Astrocyte (in vitro differentiated cells and primary cell): Measurements from ENCODE around the gene KDM4B. TPM values are rescaled to one million over a fixed set of nuclear protein-coding genes. Genes with fewer than 3 reads are reported as not detected.

Experiments used
- DNase-seq: peaks from one replicate; pipeline ENCODE4 v3.0.0-alpha.2; 2010; ENCODE audit warnings: low read depth
- FAIRE-seq: peaks from 2 replicates; lab custom pipeline; 2011; peaks lifted over from hg19 to GRCh38; lab: Jason Lieb, UNC
- H2AFZ ChIP-seq: 2 replicates; pipeline ENCODE4 v1.6.0; 2012; ENCODE audit warnings: low read depth, low read length, inconsistent platforms
- H3K27ac ChIP-seq: 2 replicates; pipeline ENCODE4 v1.5.1; 2011; ENCODE audit warnings: low read depth, low read length, inconsistent platforms
- H3K27me3 ChIP-seq: 2 replicates; pipeline ENCODE4 v1.6.0; 2011; ENCODE audit warnings: low read length, inconsistent platforms; ENCODE audit not compliant: insufficient read depth
- H3K36me3 ChIP-seq: 2 replicates; pipeline ENCODE4 v1.5.1; 2011; ENCODE audit warnings: low read length, inconsistent platforms; ENCODE audit not compliant: insufficient read depth
- H3K4me1 ChIP-seq: 2 replicates; pipeline ENCODE4 v1.5.1; 2011; ENCODE audit warnings: low read length, inconsistent platforms; ENCODE audit not compliant: insufficient read depth
- H3K4me2 ChIP-seq: 2 replicates; pipeline ENCODE4 v1.6.0; 2012; ENCODE audit warnings: low read length, inconsistent platforms
- H3K4me3 ChIP-seq: 2 replicates; pipeline ENCODE4 v1.5.1; 2011; ENCODE audit warnings: low read depth, mild to moderate bottlenecking, low read length, inconsistent platforms; ENCODE audit not compliant: insufficient read depth
- H3K79me2 ChIP-seq: 2 replicates; pipeline ENCODE4 v1.6.0; 2012; ENCODE audit warnings: mild to moderate bottlenecking, low read length, inconsistent platforms; ENCODE audit not compliant: insufficient read depth
- H3K9ac ChIP-seq: 2 replicates; pipeline ENCODE4 v1.6.0; 2012; ENCODE audit warnings: mild to moderate bottlenecking, low read length, inconsistent platforms
- H3K9me3 ChIP-seq: 2 replicates; pipeline ENCODE4 v1.5.1; 2012; ENCODE audit warnings: low read depth, mild to moderate bottlenecking, low read length, inconsistent platforms; ENCODE audit not compliant: insufficient read depth
- H4K20me1 ChIP-seq: 2 replicates; pipeline ENCODE4 v1.6.0; 2012; ENCODE audit warnings: low read length, inconsistent platforms; ENCODE audit not compliant: insufficient read depth
- H3K27ac Mint-ChIP-seq: one replicate; pipeline ENCODE4 v1.8.0; 2021; ENCODE audit warnings: mild to moderate bottlenecking, mixed read lengths; ENCODE audit not compliant: unreplicated experiment
- H3K27me3 Mint-ChIP-seq: one replicate; pipeline ENCODE4 v1.8.0; 2021; ENCODE audit warnings: low read depth, mixed read lengths; ENCODE audit not compliant: unreplicated experiment
- H3K36me3 Mint-ChIP-seq: one replicate; pipeline ENCODE4 v1.8.0; 2021; ENCODE audit warnings: low read depth, mixed read lengths; ENCODE audit not compliant: unreplicated experiment
- H3K4me1 Mint-ChIP-seq: one replicate; pipeline ENCODE4 v1.8.0; 2021; ENCODE audit warnings: low read depth, mixed read lengths; ENCODE audit not compliant: unreplicated experiment
- H3K4me3 Mint-ChIP-seq: one replicate; pipeline ENCODE4 v1.8.0; 2021; ENCODE audit warnings: mild to moderate bottlenecking, moderate library complexity, mixed read lengths; ENCODE audit not compliant: unreplicated experiment
- H3K9me3 Mint-ChIP-seq: one replicate; pipeline ENCODE4 v1.8.0; 2021; ENCODE audit warnings: mild to moderate bottlenecking, mixed read lengths; ENCODE audit not compliant: unreplicated experiment
- EZH2 ChIP-seq: IDR thresholded peaks from 2 replicates; pipeline ENCODE4 v1.6.1; 2012; ENCODE audit warnings: mild to moderate bottlenecking, low read length, inconsistent platforms; ENCODE audit not compliant: insufficient read depth
- total RNA-seq: library from RNA; stranded (reverse); gene quantifications from 2 replicates; pipeline ENCODE4 v1.2.1, GENCODE V29; 2021
- TF ChIP-seq, protein P1 (sequence below): IDR thresholded peaks from 2 replicates; pipeline ENCODE4 v1.5.1; 2011; ENCODE audit warnings: low read depth, mild to moderate bottlenecking, inconsistent platforms, low read length, moderate library complexity; ENCODE audit not compliant: insufficient read depth

Gene KDM4B
- total RNA-seq, 1 donor from 2014 or later = 55.2 TPM

DNA sequence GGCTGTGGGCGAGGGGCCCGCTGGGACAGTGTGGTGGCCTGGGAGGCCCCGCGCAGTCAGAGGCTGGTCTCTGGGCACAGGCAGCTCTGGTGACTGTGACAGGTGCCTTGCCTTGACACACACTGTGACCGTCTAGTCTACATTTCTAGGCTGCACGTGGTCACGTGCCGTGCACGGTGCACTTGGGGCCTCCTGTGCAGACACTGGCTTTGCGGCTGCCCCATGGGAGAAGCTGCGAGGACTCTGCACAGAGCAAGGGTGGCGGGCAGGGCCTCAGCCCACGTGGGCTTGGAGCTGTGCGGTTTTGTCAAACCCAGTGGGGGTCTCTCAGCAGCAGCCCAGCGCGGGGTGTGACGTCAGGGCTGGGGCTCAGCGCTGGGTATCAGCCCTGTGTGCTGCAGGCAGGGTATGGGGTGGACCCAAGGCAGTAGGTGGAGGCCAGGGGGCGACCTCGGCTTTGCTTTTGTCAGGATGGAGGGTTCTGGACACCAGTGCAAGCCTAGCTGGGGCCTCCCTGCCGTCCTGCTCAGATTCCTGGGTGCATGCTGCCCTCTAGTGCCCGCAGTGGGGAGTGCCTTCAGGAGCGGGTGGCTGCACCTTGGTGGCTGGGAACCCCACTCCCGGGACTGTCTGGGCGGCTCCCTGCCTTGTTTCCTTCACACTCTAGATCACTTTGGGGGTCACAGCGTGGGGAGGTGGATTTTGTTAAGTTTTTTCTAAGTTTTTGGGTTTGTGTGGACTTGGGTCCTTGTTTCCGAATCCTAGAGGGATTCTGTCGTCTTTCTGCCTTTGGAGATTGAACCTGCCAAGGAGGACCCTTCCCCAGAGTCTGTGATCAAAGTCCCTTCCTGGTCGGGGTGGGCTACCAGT is 62.6 kb downstream of the KDM4B start:
- TF ChIP-seq, protein P1, sequence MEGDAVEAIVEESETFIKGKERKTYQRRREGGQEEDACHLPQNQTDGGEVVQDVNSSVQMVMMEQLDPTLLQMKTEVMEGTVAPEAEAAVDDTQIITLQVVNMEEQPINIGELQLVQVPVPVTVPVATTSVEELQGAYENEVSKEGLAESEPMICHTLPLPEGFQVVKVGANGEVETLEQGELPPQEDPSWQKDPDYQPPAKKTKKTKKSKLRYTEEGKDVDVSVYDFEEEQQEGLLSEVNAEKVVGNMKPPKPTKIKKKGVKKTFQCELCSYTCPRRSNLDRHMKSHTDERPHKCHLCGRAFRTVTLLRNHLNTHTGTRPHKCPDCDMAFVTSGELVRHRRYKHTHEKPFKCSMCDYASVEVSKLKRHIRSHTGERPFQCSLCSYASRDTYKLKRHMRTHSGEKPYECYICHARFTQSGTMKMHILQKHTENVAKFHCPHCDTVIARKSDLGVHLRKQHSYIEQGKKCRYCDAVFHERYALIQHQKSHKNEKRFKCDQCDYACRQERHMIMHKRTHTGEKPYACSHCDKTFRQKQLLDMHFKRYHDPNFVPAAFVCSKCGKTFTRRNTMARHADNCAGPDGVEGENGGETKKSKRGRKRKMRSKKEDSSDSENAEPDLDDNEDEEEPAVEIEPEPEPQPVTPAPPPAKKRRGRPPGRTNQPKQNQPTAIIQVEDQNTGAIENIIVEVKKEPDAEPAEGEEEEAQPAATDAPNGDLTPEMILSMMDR = peak; percentile 93
- TF ChIP-seq EZH2 = no peak
- H3K36me3 Mint-ChIP-seq = peaks cover 16% of the 10 kb centered on the region
- peaks cover 89% of the 10 kb centered on the region for H4K20me1 ChIP-seq
- peaks cover 2% of the 10 kb centered on the region for H3K9me3 Mint-ChIP-seq
- no peaks in the 10 kb centered on the region for H3K27me3 Mint-ChIP-seq
- DNase-seq (no peak), FAIRE-seq (peak; percentile 84)
- peaks cover 33% of the 10 kb centered on the region for H3K4me1 ChIP-seq
- H3K4me3 Mint-ChIP-seq = peak overlapping the region; percentile 40
- H3K36me3 ChIP-seq = no peaks in the 10 kb centered on the region
- no peak overlapping the region for H3K27ac ChIP-seq
- peak overlapping the region; percentile 11 for H3K9ac ChIP-seq
- H3K4me3 ChIP-seq = no peak overlapping the region
- H3K79me2 ChIP-seq = peaks cover 72% of the 10 kb centered on the region
- peak overlapping the region; percentile 69 for H3K27ac Mint-ChIP-seq
- H3K9me3 ChIP-seq = no peaks in the 10 kb centered on the region
- H3K4me1 Mint-ChIP-seq = peaks cover 12% of the 10 kb centered on the region
- H2AFZ ChIP-seq = no peak overlapping the region
- no peaks in the 10 kb centered on the region for H3K27me3 ChIP-seq
- no peak overlapping the region for H3K4me2 ChIP-seq

DNA sequence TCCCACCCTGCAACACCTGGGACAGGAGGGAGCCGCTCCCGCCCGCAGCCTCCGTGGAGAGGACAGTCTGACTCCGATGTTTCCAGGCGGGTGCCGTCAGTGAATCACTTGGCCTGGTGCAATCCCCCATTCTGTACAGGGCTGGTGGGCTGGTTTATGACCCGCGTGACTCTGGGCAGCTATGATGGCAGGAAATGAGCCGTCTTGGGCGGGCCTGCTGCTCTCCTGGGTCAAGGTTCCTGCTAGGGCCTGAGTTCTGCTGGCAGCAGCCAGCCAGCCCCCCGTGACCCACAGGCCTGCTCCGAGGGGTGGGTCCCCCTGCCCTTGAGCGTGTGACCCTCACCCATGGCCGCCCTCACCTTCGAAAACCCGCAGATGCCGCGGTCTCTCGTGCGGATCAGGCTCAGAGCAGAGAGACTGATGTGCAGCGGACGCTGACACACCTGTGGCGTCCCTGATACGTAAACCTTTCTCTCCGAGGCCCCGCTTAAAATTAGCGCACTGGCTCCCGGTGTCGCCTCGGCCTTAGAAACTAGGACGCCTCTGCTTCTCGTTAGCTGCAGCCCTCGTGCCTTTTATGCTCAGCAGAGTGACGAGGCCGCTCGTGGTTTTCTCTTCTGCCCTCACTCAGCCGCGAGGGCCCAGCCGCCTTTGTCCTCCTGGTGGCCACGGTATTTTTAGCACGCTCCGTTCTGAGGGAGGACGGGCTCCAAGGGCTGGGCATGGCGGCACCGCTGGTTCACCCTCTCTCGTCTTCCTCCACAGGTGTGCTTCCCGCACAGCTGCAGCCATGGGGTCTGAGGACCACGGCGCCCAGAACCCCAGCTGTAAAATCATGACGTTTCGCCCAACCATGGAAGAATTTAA is 63.4 kb downstream of the KDM4B start:
- H3K36me3 Mint-ChIP-seq = peaks cover 18% of the 10 kb centered on the region
- H3K9me3 ChIP-seq = no peaks in the 10 kb centered on the region
- H3K4me2 ChIP-seq = no peak overlapping the region
- no peak for DNase-seq
- peaks cover 2% of the 10 kb centered on the region for H3K9me3 Mint-ChIP-seq
- no peaks in the 10 kb centered on the region for H3K27me3 ChIP-seq
- H3K36me3 ChIP-seq = no peaks in the 10 kb centered on the region
- H3K27ac ChIP-seq = no peak overlapping the region
- H3K4me3 Mint-ChIP-seq = peak overlapping the region; percentile 40
- H3K27me3 Mint-ChIP-seq = no peaks in the 10 kb centered on the region
- peaks cover 41% of the 10 kb centered on the region for H3K4me1 ChIP-seq
- peak overlapping the region; percentile 11 for H3K9ac ChIP-seq
- H3K79me2 ChIP-seq = peaks cover 63% of the 10 kb centered on the region
- H2AFZ ChIP-seq = no peak overlapping the region
- peaks cover 19% of the 10 kb centered on the region for H3K4me1 Mint-ChIP-seq
- H3K4me3 ChIP-seq = no peak overlapping the region
- FAIRE-seq = no peak
- peaks cover 89% of the 10 kb centered on the region for H4K20me1 ChIP-seq
- H3K27ac Mint-ChIP-seq = no peak overlapping the region
- TF ChIP-seq, protein P1 = no peak
- TF ChIP-seq EZH2 = no peak
